ENCODE data around the gene SPATA45. TPM values are rescaled to one million over a fixed set of nuclear protein-coding genes. Genes with fewer than 3 reads are reported as not detected.

Gene SPATA45
- total and polyA plus RNA-seq, 2 of the 13 experiments (the other 11 are each of a cell fraction or from before 2014, with no cell fraction given), result 0.17 to 0.64 TPM

DNA sequence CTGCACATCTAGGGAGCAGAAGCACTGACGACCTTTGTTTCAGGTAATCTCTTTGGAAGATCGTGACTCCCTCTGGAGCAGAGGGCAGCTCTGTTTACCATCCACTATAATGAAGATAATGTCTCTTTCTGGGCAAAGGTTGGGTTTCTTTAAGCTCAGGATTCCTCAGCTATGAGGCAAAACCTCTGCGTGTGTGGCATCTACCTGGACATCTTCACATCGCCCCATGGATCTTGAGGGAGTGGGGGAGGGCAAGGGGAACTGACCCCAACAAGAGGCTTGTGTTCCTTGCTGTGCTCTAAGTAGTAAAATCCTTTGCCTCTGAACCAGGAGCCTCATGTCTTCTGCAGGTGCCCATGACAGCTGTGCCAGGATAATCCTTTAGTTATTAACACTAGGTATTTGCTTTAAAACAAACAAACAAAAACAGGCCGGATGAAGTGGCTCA lies 19.6 kb downstream of the SPATA45 start (continued):
- TF ChIP-seq IRX3 (CRISPR knock-in tag; IDR thresholded peaks at IDR 0.05; ENCODE audit: borderline replicate concordance, low read depth) (no peak), ZNF644 (CRISPR knock-in tag; IDR thresholded peaks at IDR 0.05; ENCODE audit: low read depth) (peak; percentile 48; the same call in 1 of the 2 replicates), NFIC (IDR thresholded peaks at IDR 0.05; ENCODE audit: low read length) (peak; percentile 53; the same call in 1 of the 2 replicates), ZNF12 (CRISPR knock-in tag; IDR thresholded peaks at IDR 0.05) (no peak), KLF16 (CRISPR knock-in tag; IDR thresholded peaks at IDR 0.05) (no peak), ZNF792 (CRISPR knock-in tag; IDR thresholded peaks at IDR 0.05) (peak; percentile 64; the same call in 1 of the 2 replicates), CAMTA2 (CRISPR knock-in tag; IDR thresholded peaks at IDR 0.05; ENCODE audit: borderline replicate concordance) (no peak), DMAP1 (CRISPR knock-in tag; IDR thresholded peaks at IDR 0.05) (peak; percentile 24; the same call in 1 of the 2 replicates), RBFOX2 (IDR thresholded peaks at IDR 0.05; ENCODE audit: low read depth, low read length) (peak; percentile 37; the same call in 1 of the 2 replicates), CHCHD3 (CRISPR knock-in tag; IDR thresholded peaks at IDR 0.05) (no peak), NONO (IDR thresholded peaks at IDR 0.05) (no peak), NONO (CRISPR knock-in tag; conservative IDR thresholded peaks at IDR 0.05) (0 out of 2 replicates have a peak, but pooled peaks have one; percentile 16), ZNF557 (CRISPR knock-in tag; IDR thresholded peaks at IDR 0.05) (no peak), GATAD2A (CRISPR knock-in tag; IDR thresholded peaks at IDR 0.05) (peak; percentile 78), KLF9 (CRISPR knock-in tag; IDR thresholded peaks at IDR 0.05; ENCODE audit: low read depth) (no peak), GTF2F1 (IDR thresholded peaks at IDR 0.05; ENCODE audit: low read length) (no peak), HMG20A (CRISPR knock-in tag; IDR thresholded peaks at IDR 0.05; ENCODE audit: borderline replicate concordance) (peak; percentile 72; the same call in 1 of the 2 replicates), DNMT3B (CRISPR knock-in tag; conservative IDR thresholded peaks at IDR 0.05) (no peak), REXO4 (CRISPR knock-in tag; IDR thresholded peaks at IDR 0.05; ENCODE audit: borderline replicate concordance) (no peak)
- TF ChIP-seq, protein P1, sequence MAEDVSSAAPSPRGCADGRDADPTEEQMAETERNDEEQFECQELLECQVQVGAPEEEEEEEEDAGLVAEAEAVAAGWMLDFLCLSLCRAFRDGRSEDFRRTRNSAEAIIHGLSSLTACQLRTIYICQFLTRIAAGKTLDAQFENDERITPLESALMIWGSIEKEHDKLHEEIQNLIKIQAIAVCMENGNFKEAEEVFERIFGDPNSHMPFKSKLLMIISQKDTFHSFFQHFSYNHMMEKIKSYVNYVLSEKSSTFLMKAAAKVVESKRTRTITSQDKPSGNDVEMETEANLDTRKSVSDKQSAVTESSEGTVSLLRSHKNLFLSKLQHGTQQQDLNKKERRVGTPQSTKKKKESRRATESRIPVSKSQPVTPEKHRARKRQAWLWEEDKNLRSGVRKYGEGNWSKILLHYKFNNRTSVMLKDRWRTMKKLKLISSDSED (CRISPR knock-in tag; IDR thresholded peaks at IDR 0.05), result 0 out of 2 replicates have a peak, but pooled peaks have one; percentile 49
- TF ChIP-seq, protein P2, sequence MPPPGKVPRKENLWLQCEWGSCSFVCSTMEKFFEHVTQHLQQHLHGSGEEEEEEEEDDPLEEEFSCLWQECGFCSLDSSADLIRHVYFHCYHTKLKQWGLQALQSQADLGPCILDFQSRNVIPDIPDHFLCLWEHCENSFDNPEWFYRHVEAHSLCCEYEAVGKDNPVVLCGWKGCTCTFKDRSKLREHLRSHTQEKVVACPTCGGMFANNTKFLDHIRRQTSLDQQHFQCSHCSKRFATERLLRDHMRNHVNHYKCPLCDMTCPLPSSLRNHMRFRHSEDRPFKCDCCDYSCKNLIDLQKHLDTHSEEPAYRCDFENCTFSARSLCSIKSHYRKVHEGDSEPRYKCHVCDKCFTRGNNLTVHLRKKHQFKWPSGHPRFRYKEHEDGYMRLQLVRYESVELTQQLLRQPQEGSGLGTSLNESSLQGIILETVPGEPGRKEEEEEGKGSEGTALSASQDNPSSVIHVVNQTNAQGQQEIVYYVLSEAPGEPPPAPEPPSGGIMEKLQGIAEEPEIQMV (CRISPR knock-in tag; IDR thresholded peaks at IDR 0.05; ENCODE audit: low read depth), result no peak
- TF ChIP-seq, protein P3, sequence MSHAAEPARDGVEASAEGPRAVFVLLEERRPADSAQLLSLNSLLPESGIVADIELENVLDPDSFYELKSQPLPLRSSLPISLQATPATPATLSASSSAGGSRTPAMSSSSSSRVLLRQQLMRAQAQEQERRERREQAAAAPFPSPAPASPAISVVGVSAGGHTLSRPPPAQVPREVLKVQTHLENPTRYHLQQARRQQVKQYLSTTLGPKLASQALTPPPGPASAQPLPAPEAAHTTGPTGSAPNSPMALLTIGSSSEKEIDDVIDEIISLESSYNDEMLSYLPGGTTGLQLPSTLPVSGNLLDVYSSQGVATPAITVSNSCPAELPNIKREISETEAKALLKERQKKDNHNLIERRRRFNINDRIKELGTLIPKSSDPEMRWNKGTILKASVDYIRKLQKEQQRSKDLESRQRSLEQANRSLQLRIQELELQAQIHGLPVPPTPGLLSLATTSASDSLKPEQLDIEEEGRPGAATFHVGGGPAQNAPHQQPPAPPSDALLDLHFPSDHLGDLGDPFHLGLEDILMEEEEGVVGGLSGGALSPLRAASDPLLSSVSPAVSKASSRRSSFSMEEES (CRISPR knock-in tag; IDR thresholded peaks at IDR 0.05), result no peak; the same call in none of the 2 replicates
- TF ChIP-seq, protein P4, sequence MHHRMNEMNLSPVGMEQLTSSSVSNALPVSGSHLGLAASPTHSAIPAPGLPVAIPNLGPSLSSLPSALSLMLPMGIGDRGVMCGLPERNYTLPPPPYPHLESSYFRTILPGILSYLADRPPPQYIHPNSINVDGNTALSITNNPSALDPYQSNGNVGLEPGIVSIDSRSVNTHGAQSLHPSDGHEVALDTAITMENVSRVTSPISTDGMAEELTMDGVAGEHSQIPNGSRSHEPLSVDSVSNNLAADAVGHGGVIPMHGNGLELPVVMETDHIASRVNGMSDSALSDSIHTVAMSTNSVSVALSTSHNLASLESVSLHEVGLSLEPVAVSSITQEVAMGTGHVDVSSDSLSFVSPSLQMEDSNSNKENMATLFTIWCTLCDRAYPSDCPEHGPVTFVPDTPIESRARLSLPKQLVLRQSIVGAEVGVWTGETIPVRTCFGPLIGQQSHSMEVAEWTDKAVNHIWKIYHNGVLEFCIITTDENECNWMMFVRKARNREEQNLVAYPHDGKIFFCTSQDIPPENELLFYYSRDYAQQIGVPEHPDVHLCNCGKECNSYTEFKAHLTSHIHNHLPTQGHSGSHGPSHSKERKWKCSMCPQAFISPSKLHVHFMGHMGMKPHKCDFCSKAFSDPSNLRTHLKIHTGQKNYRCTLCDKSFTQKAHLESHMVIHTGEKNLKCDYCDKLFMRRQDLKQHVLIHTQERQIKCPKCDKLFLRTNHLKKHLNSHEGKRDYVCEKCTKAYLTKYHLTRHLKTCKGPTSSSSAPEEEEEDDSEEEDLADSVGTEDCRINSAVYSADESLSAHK (CRISPR knock-in tag; IDR thresholded peaks at IDR 0.05; ENCODE audit: borderline replicate concordance), result no peak
- TF ChIP-seq, protein P5, sequence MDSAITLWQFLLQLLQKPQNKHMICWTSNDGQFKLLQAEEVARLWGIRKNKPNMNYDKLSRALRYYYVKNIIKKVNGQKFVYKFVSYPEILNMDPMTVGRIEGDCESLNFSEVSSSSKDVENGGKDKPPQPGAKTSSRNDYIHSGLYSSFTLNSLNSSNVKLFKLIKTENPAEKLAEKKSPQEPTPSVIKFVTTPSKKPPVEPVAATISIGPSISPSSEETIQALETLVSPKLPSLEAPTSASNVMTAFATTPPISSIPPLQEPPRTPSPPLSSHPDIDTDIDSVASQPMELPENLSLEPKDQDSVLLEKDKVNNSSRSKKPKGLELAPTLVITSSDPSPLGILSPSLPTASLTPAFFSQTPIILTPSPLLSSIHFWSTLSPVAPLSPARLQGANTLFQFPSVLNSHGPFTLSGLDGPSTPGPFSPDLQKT (CRISPR knock-in tag; IDR thresholded peaks at IDR 0.05; ENCODE audit: borderline replicate concordance), result no peak

Measured in HepG2 (cell line).